A673 (cell line): ENCODE measurements around the gene AMER2. TPM values are rescaled to one million over a fixed set of nuclear protein-coding genes. Genes with fewer than 3 reads are reported as not detected.

ENCODE experiments used
- BruUV-seq: library from RNA; stranded (reverse); fragments of 400-500 nt; replicated peaks from 2 replicates; lab custom pipeline; 2021; lab: Mats Ljungman, UMichigan
- CTCF ChIA-PET: fragments of 300-600 bp; sonication (Branson Sonifier 250); formaldehyde crosslinking; loops from one replicate; lab custom pipeline; 2022; ENCODE audit warnings: antibody characterized with exemption; lab: Charles Lee
- POLR2A ChIA-PET: fragments of 300-600 bp; sonication (Branson Sonifier 250); formaldehyde crosslinking; loops from one replicate; lab custom pipeline; 2022; ENCODE audit warnings: antibody characterized with exemption; ENCODE audit not compliant: low non-redundant PET; lab: Charles Lee
- DNase-seq: peaks from one replicate; pipeline ENCODE4 v3.0.0-alpha.2; 2015; ENCODE audit warnings: low spot score
- H3K27ac ChIP-seq: fragments of 200-600 bp; sonication (generic); 2 replicates; pipeline ENCODE4 v1.5.1; 2016; ENCODE audit warnings: mixed run types, low read depth, mild to moderate bottlenecking, mixed read lengths, antibody characterized with exemption, low read length; ENCODE audit not compliant: poor library complexity, severe bottlenecking
- H3K27me3 ChIP-seq: fragments of 200-600 bp; sonication (generic); replicated peaks from 2 replicates; pipeline ENCODE4 v1.6.1; 2017; ENCODE audit warnings: mixed run types, low read depth, mild to moderate bottlenecking, mixed read lengths, antibody characterized with exemption, low read length; ENCODE audit not compliant: insufficient read depth, poor library complexity
- H3K36me3 ChIP-seq: fragments of 200-600 bp; sonication (generic); 2 replicates; pipeline ENCODE4 v1.6.1; 2016; ENCODE audit warnings: mixed run types, mild to moderate bottlenecking, mixed read lengths, antibody characterized with exemption, low read length; ENCODE audit not compliant: insufficient read depth, poor library complexity, severe bottlenecking
- H3K4me1 ChIP-seq: fragments of 200-600 bp; sonication (generic); 2 replicates; pipeline ENCODE4 v1.6.1; 2017; ENCODE audit warnings: mixed run types, mild to moderate bottlenecking, mixed read lengths, antibody characterized with exemption, low read length; ENCODE audit not compliant: insufficient read depth, poor library complexity, severe bottlenecking
- H3K4me3 ChIP-seq: fragments of 200-600 bp; sonication (generic); 2 replicates; pipeline ENCODE4 v1.5.1; 2016; ENCODE audit warnings: low read depth, mixed run types, mild to moderate bottlenecking, mixed read lengths, low read length; ENCODE audit not compliant: poor library complexity, severe bottlenecking
- H3K9me3 ChIP-seq: fragments of 200-600 bp; sonication (generic); 2 replicates; pipeline ENCODE4 v1.6.1; 2016; ENCODE audit warnings: mixed run types, low read depth, mild to moderate bottlenecking, mixed read lengths, antibody characterized with exemption, low read length; ENCODE audit not compliant: poor library complexity, severe bottlenecking
- EZH2 ChIP-seq: fragments of 200-600 bp; sonication (generic); IDR thresholded peaks from 2 replicates; pipeline ENCODE4 v1.6.1; 2017; ENCODE audit warnings: borderline replicate concordance, low read depth, mild to moderate bottlenecking, mixed read lengths, antibody characterized with exemption, low read length; ENCODE audit not compliant: poor library complexity, severe bottlenecking
- intact Hi-C: fragments of 100-400 bp; cut with micrococcal nuclease; formaldehyde crosslinking; loops from one replicate; pipeline ENCODE4 v1.10.0; 2022; ENCODE audit not compliant: unreplicated experiment
- total RNA-seq: library from RNA; stranded (reverse); gene quantifications from 2 replicates; pipeline ENCODE4 v1.2.3, GENCODE V29; 2021
- TF ChIP-seq, protein P1 (sequence below): fragments of 300-800, 200-600 bp; sonication (generic); conservative IDR thresholded peaks from 2 replicates; pipeline ENCODE4 v1.5.1; 2017; ENCODE audit warnings: low read depth, mild to moderate bottlenecking, antibody characterized with exemption, low read length, moderate library complexity, mixed read lengths

AMER2 gene
- total RNA-seq, 1 experiment from 2014 or later = 70.6 TPM

DNA sequence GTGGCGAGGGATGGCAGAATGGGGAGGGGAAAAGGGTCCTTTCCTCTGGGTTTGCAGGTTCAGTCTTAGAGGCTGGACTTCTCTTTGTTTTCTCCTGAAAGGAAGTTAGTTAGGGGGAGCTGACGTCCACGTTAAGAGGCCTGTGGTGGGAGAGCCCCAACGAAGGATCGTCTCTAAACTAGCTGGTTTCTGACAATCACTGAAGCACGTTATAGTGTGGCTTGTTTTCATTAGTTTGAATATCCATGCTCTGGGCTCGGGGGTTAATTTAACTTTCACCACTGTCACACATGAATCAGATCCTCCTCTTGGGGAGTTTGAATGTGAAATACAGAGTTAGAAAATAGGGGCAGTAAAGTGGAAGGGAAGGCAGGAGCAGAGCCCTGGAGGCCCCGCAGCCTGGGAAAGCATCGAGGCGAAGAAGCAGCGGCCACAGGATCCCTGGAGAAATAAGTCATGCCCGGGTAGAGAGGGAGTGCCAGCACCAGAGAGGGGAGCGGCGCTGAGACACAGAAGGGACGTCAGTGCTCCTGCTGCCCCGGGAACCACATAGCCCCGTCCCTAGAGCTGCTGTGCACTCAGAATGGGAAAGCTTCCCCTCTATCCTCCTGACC is 31.1 kb upstream of the AMER2 start:
- POLR2A ChIA-PET = no interaction called here
- CTCF ChIA-PET = no interaction called here
- TF ChIP-seq, protein P1, sequence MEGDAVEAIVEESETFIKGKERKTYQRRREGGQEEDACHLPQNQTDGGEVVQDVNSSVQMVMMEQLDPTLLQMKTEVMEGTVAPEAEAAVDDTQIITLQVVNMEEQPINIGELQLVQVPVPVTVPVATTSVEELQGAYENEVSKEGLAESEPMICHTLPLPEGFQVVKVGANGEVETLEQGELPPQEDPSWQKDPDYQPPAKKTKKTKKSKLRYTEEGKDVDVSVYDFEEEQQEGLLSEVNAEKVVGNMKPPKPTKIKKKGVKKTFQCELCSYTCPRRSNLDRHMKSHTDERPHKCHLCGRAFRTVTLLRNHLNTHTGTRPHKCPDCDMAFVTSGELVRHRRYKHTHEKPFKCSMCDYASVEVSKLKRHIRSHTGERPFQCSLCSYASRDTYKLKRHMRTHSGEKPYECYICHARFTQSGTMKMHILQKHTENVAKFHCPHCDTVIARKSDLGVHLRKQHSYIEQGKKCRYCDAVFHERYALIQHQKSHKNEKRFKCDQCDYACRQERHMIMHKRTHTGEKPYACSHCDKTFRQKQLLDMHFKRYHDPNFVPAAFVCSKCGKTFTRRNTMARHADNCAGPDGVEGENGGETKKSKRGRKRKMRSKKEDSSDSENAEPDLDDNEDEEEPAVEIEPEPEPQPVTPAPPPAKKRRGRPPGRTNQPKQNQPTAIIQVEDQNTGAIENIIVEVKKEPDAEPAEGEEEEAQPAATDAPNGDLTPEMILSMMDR = no peak
- TF ChIP-seq EZH2 = no peak
- intact Hi-C loops = no loop called here
- Histone ChIP-seq H3K4me1 (no peaks in the 10 kb centered on the region), H3K4me3 (no peak overlapping the region), H3K9me3 (no peaks in the 10 kb centered on the region), H3K36me3 (no peaks in the 10 kb centered on the region), H3K27ac (no peak overlapping the region), H3K27me3 (no peaks in the 10 kb centered on the region)
- BruUV-seq = no TSS peak
- DNase-seq = no peak

- ChIA-PET POLR2A (no interaction called here), CTCF (no interaction called here)
- Histone ChIP-seq H3K36me3 (no peaks in the 10 kb centered on the region), H3K27ac (no peak overlapping the region), H3K4me1 (no peaks in the 10 kb centered on the region), H3K4me3 (no peak overlapping the region), H3K27me3 (no peaks in the 10 kb centered on the region), H3K9me3 (no peaks in the 10 kb centered on the region)
- BruUV-seq = no TSS peak
- intact Hi-C loops = no loop called here
- TF ChIP-seq EZH2 = no peak
- TF ChIP-seq, protein P1 = no peak
- no peak for DNase-seq
These were observed 28.7 kb upstream of the AMER2 start for GRCh38 chr13:25200783-25201182.

DNA sequence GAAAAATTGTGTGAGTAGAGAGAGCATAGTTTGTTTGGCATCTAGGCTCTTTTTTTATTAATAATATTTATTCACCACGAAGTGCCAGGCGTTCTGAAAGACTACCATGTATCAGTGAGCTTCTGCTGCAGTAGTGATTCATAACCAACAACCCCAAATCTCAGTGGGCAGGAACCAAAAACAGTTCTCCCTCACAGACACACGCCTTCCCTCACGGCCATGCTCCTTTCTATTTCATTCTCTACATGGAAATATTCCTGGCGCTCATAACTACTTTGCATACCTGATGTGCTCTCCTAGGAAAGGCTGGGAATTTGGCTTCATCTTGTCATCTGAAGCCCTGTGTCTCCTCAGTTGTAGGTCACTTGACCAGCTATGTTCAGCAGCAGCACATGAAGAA is 26.6 kb upstream of the AMER2 start:
- BruUV-seq = no TSS peak
- intact Hi-C loops = no loop called here
- CTCF ChIA-PET = no interaction called here
- H3K27me3 ChIP-seq = no peaks in the 10 kb centered on the region
- POLR2A ChIA-PET = no interaction called here
- no peak overlapping the region for H3K4me3 ChIP-seq
- TF ChIP-seq, protein P1 = no peak
- no peak for TF ChIP-seq EZH2
- no peak for DNase-seq
- no peaks in the 10 kb centered on the region for H3K9me3 ChIP-seq
- no peaks in the 10 kb centered on the region for H3K36me3 ChIP-seq
- no peaks in the 10 kb centered on the region for H3K4me1 ChIP-seq
- no peak overlapping the region for H3K27ac ChIP-seq
